Aorta (tissue), 5 donors: ENCODE data around the gene XKR3. TPM values are rescaled to one million over a fixed set of nuclear protein-coding genes. Genes with fewer than 3 reads are reported as not detected.
"Not testable (repeated sequence)": the region's sequence is repeated elsewhere in the genome, so short reads cannot be mapped to it uniquely, and the experiment has no call there.

Source experiments
- ATAC-seq: fragments of 200-7000 bp; cut with Tn5 transposase; one replicate; pipeline ENCODE4 v1.9.1; 2022; ENCODE audit warnings: moderate library complexity; ENCODE audit not compliant: low FRiP score
- DNase-seq, 2 donors: peaks; one replicate each; pipeline ENCODE4 v3.0.0-alpha.2; 2020
- H3K27ac ChIP-seq, 2 donors: one replicate each; pipeline ENCODE4 v1.5.1; 2013; ENCODE audit warnings: low read length in 2 of 2, mild to moderate bottlenecking in 2 of 2, moderate library complexity in 2 of 2, control low read depth in 1 of 2, inconsistent platforms in 1 of 2, low read depth in 1 of 2
- H3K27me3 ChIP-seq, 2 donors: one replicate each; pipeline ENCODE4 v1.6.1; 2013; ENCODE audit warnings: control low read depth in 1 of 2, low read length in 1 of 2, mild to moderate bottlenecking in 1 of 2, moderate library complexity in 1 of 2; ENCODE audit not compliant: insufficient read depth in 2 of 2, control insufficient read depth in 1 of 2
- H3K36me3 ChIP-seq, 2 donors: one replicate each; pipeline ENCODE4 v1.6.1; 2013; ENCODE audit warnings: control low read depth in 1 of 2, low read length in 1 of 2, mild to moderate bottlenecking in 1 of 2; ENCODE audit not compliant: insufficient read depth in 2 of 2, control insufficient read depth in 1 of 2
- H3K4me1 ChIP-seq, 2 donors: one replicate each; pipeline ENCODE4 v1.6.1; 2013; ENCODE audit warnings: low read length in 2 of 2, control low read depth in 1 of 2, mild to moderate bottlenecking in 1 of 2, moderate library complexity in 1 of 2; ENCODE audit not compliant: insufficient read depth in 2 of 2, control insufficient read depth in 1 of 2
- H3K4me3 ChIP-seq, 2 donors: one replicate each; pipeline ENCODE4 v1.5.1; 2013; ENCODE audit warnings: low read length in 2 of 2, control low read depth in 1 of 2, mild to moderate bottlenecking in 1 of 2
- H3K9me3 ChIP-seq: one replicate; pipeline ENCODE4 v1.6.1; 2013; ENCODE audit warnings: mild to moderate bottlenecking, low read length; ENCODE audit not compliant: control insufficient read depth
- WGBS, 2 donors: extraction: QIAGEN DNeasy Blood & Tissue Kit; methylation state at CpG; one replicate each; pipeline ENCODE4 v1.1.7; 2013; 5-methylcytosine and 5-hydroxymethylcytosine counted together
- intact Hi-C, 2 donors: fragments of 100-400 bp; cut with DNase I; formaldehyde crosslinking; loops; one replicate each; pipeline versions ENCODE4 v1.14.2 to v1.15.0; 2022
- long read RNA-seq, 2 donors: library from polyadenylated mRNA; unstranded; transcript quantifications; one replicate each; pipeline ENCODE4 v2.0.0, GENCODE V29; 2020 to 2021
- polyA plus RNA-seq, 2 donors: library from polyadenylated mRNA; stranded (reverse); fragments of 200-250 nt; gene quantifications; one replicate each; pipeline ENCODE4 v1.2.3, GENCODE V29; 2013
- total RNA-seq, 2 donors: library from RNA; stranded (reverse); fragmentation: NEBNext Ultra II Directional; extraction: Animal tissue kit (Norgen Biotek cat#: 25700); gene quantifications; one replicate each; pipeline ENCODE4 v1.2.1, GENCODE V29; 2021
- donor health status: healthy with polysubstance abuse.
- donor health status: Bipolar disorder and iron deficiency.
- donor health status: DM: no; HTN: no; CAD: no.
- donor health status: DM: no; HTN: no; CAD: no.
- donor health status: DM: yes; HTN: yes; CAD: no.

Gene XKR3
- total RNA-seq (not detected), polyA plus RNA-seq (not detected)
- long read RNA-seq, donor 1 = 0 reads
- long read RNA-seq, donor 2 = 0 reads

- H3K27ac ChIP-seq = no peak within 1 kb of the TSS
- peak within 1 kb of the TSS; percentile 35 to 48 for H3K4me3 ChIP-seq
- no peaks in the 10 kb centered on the region for H3K36me3 ChIP-seq
- ATAC-seq (no peak), DNase-seq (no peak)
- intact Hi-C loops = no loop called here
- 40 to 41% methylated on average over 9 of the region's 9 CpGs for WGBS, 2 donors
- H3K4me1 ChIP-seq = peaks cover 0 to 3% of the 10 kb centered on the region in 2 donors
- no peaks in the 10 kb centered on the region for H3K9me3 ChIP-seq
- H3K27me3 ChIP-seq = no peaks in the 10 kb centered on the region
Measured at GRCh38 chr22:16824716-16825687, at the start of gene XKR3. Gene XKR3 (minus strand): TSS chr22:16825411. CDS start chr22:16808073, 17,338 bp downstream.

GRCh38 chr22:16869640-16870039 lies 44.4 kb upstream of the XKR3 start:
- ATAC-seq, intact Hi-C loops, H3K4me3 ChIP-seq, H3K36me3 ChIP-seq, H3K9me3 ChIP-seq, H3K27me3 ChIP-seq, DNase-seq, H3K4me1 ChIP-seq: not testable (repeated sequence)
- peak overlapping the region in 1 of 2 donors; percentile 63 for H3K27ac ChIP-seq
- 55 to 63% methylated on average over 6 of the region's 6 CpGs for WGBS, 2 donors

- Histone ChIP-seq H3K4me3 (no peak overlapping the region), H3K27ac (peak overlapping the region in 1 of 2 donors; percentile 15), H3K27me3 (no peaks in the 10 kb centered on the region), H3K36me3 (no peaks in the 10 kb centered on the region), H3K4me1 (no peaks in the 10 kb centered on the region), H3K9me3 (no peaks in the 10 kb centered on the region)
- WGBS, 2 donors = 62 to 83% methylated on average over 3 of the region's 3 CpGs
- DNase-seq (no peak), ATAC-seq (no peak)
- intact Hi-C loops = no loop called here
Measured at GRCh38 chr22:16866167-16866566, 41.0 kb upstream of the XKR3 start.

GRCh38 chr22:16856851-16857250 lies 31.6 kb upstream of the XKR3 start:
- intact Hi-C loops, ATAC-seq, H3K4me3 ChIP-seq, DNase-seq, H3K27me3 ChIP-seq, H3K9me3 ChIP-seq, H3K36me3 ChIP-seq, H3K4me1 ChIP-seq, H3K27ac ChIP-seq: not testable (repeated sequence)
- WGBS, 2 donors = 67 to 71% methylated on average over 9 of the region's 9 CpGs

- Histone ChIP-seq H3K36me3 (no peaks in the 10 kb centered on the region), H3K4me1 (no peaks in the 10 kb centered on the region), H3K9me3 (no peaks in the 10 kb centered on the region), H3K4me3 (no peak overlapping the region), H3K27ac (no peak overlapping the region), H3K27me3 (no peaks in the 10 kb centered on the region)
- ATAC-seq (no peak), DNase-seq (no peak)
- intact Hi-C loops = no loop called here
Measured at GRCh38 chr22:16854631-16855030, 29.4 kb upstream of the XKR3 start.

- ATAC-seq, H3K27ac ChIP-seq, DNase-seq, H3K4me3 ChIP-seq, H3K9me3 ChIP-seq, H3K27me3 ChIP-seq, H3K36me3 ChIP-seq, H3K4me1 ChIP-seq, intact Hi-C loops: not testable (repeated sequence)
- 45 to 50% methylated on average over 1 of the region's 1 CpG for WGBS, 2 donors
Measured at GRCh38 chr22:16851268-16851996, 26.2 kb upstream of the XKR3 start.

- H3K4me3 ChIP-seq = no peak overlapping the region
- H3K36me3 ChIP-seq = no peaks in the 10 kb centered on the region
- ATAC-seq (no peak), DNase-seq (no peak)
- 73 to 77% methylated on average over 1 of the region's 1 CpG for WGBS, 2 donors
- no peaks in the 10 kb centered on the region for H3K27me3 ChIP-seq
- no peaks in the 10 kb centered on the region for H3K9me3 ChIP-seq
- no peaks in the 10 kb centered on the region for H3K4me1 ChIP-seq
- H3K27ac ChIP-seq = no peak overlapping the region
- intact Hi-C loops = no loop called here
Measured at GRCh38 chr22:16847271-16847670, 22.1 kb upstream of the XKR3 start.

- Histone ChIP-seq H3K27me3 (no peaks in the 10 kb centered on the region), H3K27ac (no peak overlapping the region), H3K4me3 (no peak overlapping the region), H3K9me3 (no peaks in the 10 kb centered on the region), H3K4me1 (no peaks in the 10 kb centered on the region), H3K36me3 (no peaks in the 10 kb centered on the region)
- whole genome bisulfite sequencing, 2 donors = 75 to 80% methylated on average over 7 of the region's 7 CpGs
- intact Hi-C loops = no loop called here
- ATAC-seq = peak; percentile 22
- no peak for DNase-seq
Measured at GRCh38 chr22:16845881-16846280, 20.7 kb upstream of the XKR3 start.
